H1 (cell line): ENCODE measurements around the gene SLK. TPM values are rescaled to one million over a fixed set of nuclear protein-coding genes. Genes with fewer than 3 reads are reported as not detected.

Source experiments
- CTCF ChIA-PET: fragments of 300-600 bp; sonication (Branson Sonifier 250); formaldehyde crosslinking; loops from one replicate; lab custom pipeline; 2021; ENCODE audit not compliant: partially characterized antibody; lab: Charles Lee
- POLR2A ChIA-PET: fragments of 300-600 bp; sonication (Branson Sonifier 250); formaldehyde crosslinking; loops from one replicate; lab custom pipeline; 2021; ENCODE audit warnings: inconsistent platforms; ENCODE audit not compliant: partially characterized antibody; lab: Charles Lee
- DNase-seq, 2 experiments: peaks; one replicate each; pipeline versions ENCODE4 v3.0.0 to v3.0.0-alpha.2; 2010 to 2022; ENCODE audit warnings: low spot score in 2 of 2, low read depth in 1 of 2, mixed read lengths in 1 of 2
- FAIRE-seq: peaks from 2 replicates; lab custom pipeline; 2011; peaks lifted over from hg19 to GRCh38; lab: Jason Lieb, UNC
- H2AFZ ChIP-seq: 2 replicates; pipeline ENCODE4 v1.8.1; 2012; ENCODE audit warnings: low read length, inconsistent platforms
- H2AK5ac ChIP-seq: 2 replicates; pipeline ENCODE4 v1.6.1; 2013; ENCODE audit warnings: low read depth, low read length
- H2BK120ac ChIP-seq: replicated peaks from 2 replicates; pipeline ENCODE3; 2013; ENCODE audit warnings: low read depth, low read length, inconsistent platforms
- H2BK12ac ChIP-seq: 2 replicates; pipeline ENCODE4 v1.6.1; 2013; ENCODE audit warnings: low read depth, low read length
- H2BK15ac ChIP-seq: 2 replicates; pipeline ENCODE4 v1.6.1; 2013; ENCODE audit warnings: low read length
- H2BK20ac ChIP-seq: 2 replicates; pipeline ENCODE4 v1.6.1; 2013; ENCODE audit warnings: low read length
- H2BK5ac ChIP-seq: 2 replicates; pipeline ENCODE4 v1.6.1; 2013; ENCODE audit warnings: low read depth, low read length
- H3K14ac ChIP-seq: 2 replicates; pipeline ENCODE4 v1.6.1; 2013; ENCODE audit warnings: inconsistent platforms; ENCODE audit not compliant: insufficient read length
- H3K18ac ChIP-seq: 2 replicates; pipeline ENCODE4 v1.6.1; 2013; ENCODE audit warnings: low read length; ENCODE audit errors: extremely low read depth
- H3K23ac ChIP-seq: 2 replicates; pipeline ENCODE4 v1.6.1; 2013; ENCODE audit warnings: inconsistent platforms; ENCODE audit not compliant: insufficient read length
- H3K23me2 ChIP-seq: 2 replicates; pipeline ENCODE4 v1.6.1; 2013; ENCODE audit warnings: low read depth, low read length
- H3K27ac ChIP-seq: 2 replicates; pipeline ENCODE4 v1.6.1; 2011; ENCODE audit warnings: low read depth, low read length, inconsistent platforms
- H3K27me3 ChIP-seq, 4 experiments: replicated peaks in 1 of 4; 1 replicate in 1 of 4; 2 replicates in 3 of 4; pipeline versions ENCODE4 v1.6.1 to v1.8.1; 2011 to 2013; ENCODE audit warnings: low read length in 3 of 4, mild to moderate bottlenecking in 3 of 4, inconsistent platforms in 2 of 4, mixed read lengths in 2 of 4, moderate library complexity in 1 of 4; ENCODE audit not compliant: control insufficient read depth in 3 of 4, insufficient read depth in 3 of 4; ENCODE audit errors: extremely low read depth in 1 of 4
- H3K36me3 ChIP-seq, 4 experiments: 2 replicates each; pipeline versions ENCODE4 v1.6.1 to v1.8.1; 2011 to 2013; ENCODE audit warnings: mild to moderate bottlenecking in 4 of 4, low read length in 3 of 4, moderate library complexity in 2 of 4, control low read depth in 1 of 4, inconsistent platforms in 1 of 4; ENCODE audit not compliant: insufficient read depth in 4 of 4, control insufficient read depth in 2 of 4
- H3K4ac ChIP-seq: replicated peaks from 2 replicates; pipeline ENCODE3; 2013; ENCODE audit warnings: low read length, low read depth, mixed read lengths, inconsistent platforms; ENCODE audit not compliant: insufficient read length
- H3K4me1 ChIP-seq, 4 experiments: replicated peaks in 1 of 4; 1 replicate in 1 of 4; 2 replicates in 3 of 4; pipeline versions ENCODE4 v1.6.1 to v1.8.1; 2011 to 2013; ENCODE audit warnings: low read length in 3 of 4, inconsistent platforms in 2 of 4, mixed read lengths in 1 of 4; ENCODE audit not compliant: insufficient read depth in 4 of 4, control insufficient read depth in 3 of 4
- H3K4me2 ChIP-seq, 2 experiments: 2 replicates each; pipeline versions ENCODE4 v1.6.1 to v1.8.1; 2011 to 2013; ENCODE audit warnings: low read depth in 2 of 2, low read length in 2 of 2, control low read depth in 1 of 2, inconsistent platforms in 1 of 2, mild to moderate bottlenecking in 1 of 2; ENCODE audit not compliant: insufficient read depth in 1 of 2
- H3K4me3 ChIP-seq, 4 experiments: fragments of 200-600, 300-600 bp in 1 of 4; sonication (generic), shearing (Covaris generic), sonication (Bioruptor Twin) in 1 of 4; 2 replicates each; pipeline versions ENCODE4 v1.5.1 to v1.8.1; 2011 to 2016; ENCODE audit warnings: low read length in 4 of 4, low read depth in 3 of 4, control low read depth in 2 of 4, inconsistent platforms in 2 of 4, mild to moderate bottlenecking in 2 of 4, mixed read lengths in 1 of 4, moderate library complexity in 1 of 4; ENCODE audit not compliant: insufficient read depth in 2 of 4; ENCODE audit errors: extremely low read depth in 1 of 4
- H3K56ac ChIP-seq: replicated peaks from 2 replicates; pipeline ENCODE3; 2013; ENCODE audit warnings: low read depth, mild to moderate bottlenecking, mixed read lengths, low read length, inconsistent platforms; ENCODE audit not compliant: insufficient read length
- H3K79me1 ChIP-seq: 2 replicates; pipeline ENCODE4 v1.6.1; 2013; ENCODE audit warnings: low read depth, low read length, control low read depth
- H3K79me2 ChIP-seq, 2 experiments: 2 replicates each; pipeline versions ENCODE4 v1.6.1 to v1.8.1; 2012 to 2013; ENCODE audit warnings: low read length in 2 of 2, mild to moderate bottlenecking in 2 of 2, inconsistent platforms in 1 of 2; ENCODE audit not compliant: insufficient read depth in 2 of 2, control insufficient read depth in 1 of 2
- H3K9ac ChIP-seq, 4 experiments: replicated peaks in 1 of 4; 1 replicate in 1 of 4; 2 replicates in 3 of 4; pipeline versions ENCODE4 v1.6.1 to v1.8.1; 2011 to 2013; ENCODE audit warnings: low read depth in 3 of 4, low read length in 3 of 4, control low read depth in 2 of 4, mild to moderate bottlenecking in 2 of 4, moderate library complexity in 2 of 4, inconsistent platforms in 1 of 4; ENCODE audit errors: extremely low read depth in 1 of 4
- H3K9me3 ChIP-seq, 2 experiments: 2 replicates each; pipeline versions ENCODE4 v1.6.1 to v1.8.1; 2012 to 2013; ENCODE audit warnings: mild to moderate bottlenecking in 2 of 2, moderate library complexity in 2 of 2, control low read depth in 1 of 2, inconsistent platforms in 1 of 2, low read depth in 1 of 2, low read length in 1 of 2, mixed read lengths in 1 of 2; ENCODE audit not compliant: insufficient read depth in 2 of 2
- H4K20me1 ChIP-seq, 2 experiments: replicated peaks in 1 of 2; 2 replicates each; pipeline versions ENCODE3 to v1.8.1; 2011 to 2013; ENCODE audit warnings: inconsistent platforms in 2 of 2, low read length in 2 of 2, mild to moderate bottlenecking in 1 of 2; ENCODE audit not compliant: insufficient read depth in 2 of 2, control insufficient read depth in 1 of 2
- H4K5ac ChIP-seq: 2 replicates; pipeline ENCODE4 v1.6.1; 2013; ENCODE audit warnings: low read length, low read depth, mixed read lengths, inconsistent platforms; ENCODE audit not compliant: insufficient read length
- H4K8ac ChIP-seq: 2 replicates; pipeline ENCODE4 v1.8.0; 2013; ENCODE audit warnings: mild to moderate bottlenecking, moderate library complexity, low read length, inconsistent platforms; ENCODE audit not compliant: insufficient read depth; ENCODE audit errors: extremely low read depth
- H4K91ac ChIP-seq: replicated peaks from 2 replicates; pipeline ENCODE3; 2013; ENCODE audit warnings: low read length, mixed read lengths, inconsistent platforms; ENCODE audit not compliant: insufficient read length
- ASH2L ChIP-seq: fragments of 200-600, 300-600 bp; sonication (generic); IDR thresholded peaks from one replicate; pipeline ENCODE4 v1.7.1; 2017; ENCODE audit warnings: low read length
- CEBPB ChIP-seq: IDR thresholded peaks from 2 replicates; pipeline ENCODE4 v1.6.1; 2012; ENCODE audit warnings: low read depth, low read length
- CTBP2 ChIP-seq: IDR thresholded peaks from 2 replicates; pipeline ENCODE4 v1.7.0; 2011; ENCODE audit warnings: borderline replicate concordance, mild to moderate bottlenecking, moderate library complexity, mixed read lengths, low read length; ENCODE audit not compliant: insufficient read depth, insufficient read length
- JUN ChIP-seq: IDR thresholded peaks from 2 replicates; pipeline ENCODE4 v1.6.1; 2011; ENCODE audit warnings: low read depth, mild to moderate bottlenecking, improper control_type of control experiment, low read length
- RBBP5 ChIP-seq: IDR thresholded peaks from 2 replicates; pipeline ENCODE4 v1.7.1; 2012; ENCODE audit warnings: low read depth, mild to moderate bottlenecking, inconsistent platforms, low read length, moderate library complexity, borderline replicate concordance
- SP1 ChIP-seq: IDR thresholded peaks from 2 replicates; pipeline ENCODE4 v1.6.1; 2011; ENCODE audit warnings: low read depth, low read length
- TAF7 ChIP-seq: optimal IDR thresholded peaks from 2 replicates; pipeline ENCODE3; 2011; ENCODE audit warnings: low read depth, mild to moderate bottlenecking, inconsistent platforms, low read length, moderate library complexity, borderline replicate concordance
- WGBS, 2 experiments: shearing (Covaris generic) in 1 of 2; methylation state at CpG; one replicate each; pipeline versions ENCODE4 v1.1.6 to v1.1.7; 2013 to 2015; ENCODE audit warnings: low lambda C conversion rate in 2 of 2, mixed read lengths in 2 of 2, inconsistent platforms in 1 of 2, low coverage in 1 of 2, missing lambda C conversion rate in 1 of 2; ENCODE audit not compliant: insufficient replicate concordance in 2 of 2, insufficient coverage in 1 of 2, insufficient read length in 1 of 2; ENCODE audit errors: extremely low coverage in 1 of 2, missing lambda C conversion rate in 1 of 2; 5-methylcytosine and 5-hydroxymethylcytosine counted together
- polyA plus RNA-seq, 7 experiments: library from polyadenylated mRNA; depleted of rRNA in 3 of 7; stranded (reverse) in 5 of 7; unstranded in 2 of 7; fragments of >200 nt in 5 of 7; fragments of 200-250 nt in 2 of 7; gene quantifications; 1 replicate in 5 of 7; 2 replicates in 1 of 7; 4 replicates in 1 of 7; pipeline versions ENCODE4 v1.2.1 to v1.2.3, GENCODE V29; 2011 to 2013; ENCODE audit warnings: missing spikeins in 2 of 7, mixed read lengths in 2 of 7
- total RNA-seq: library from RNA; stranded (reverse); fragmentation: NEBNext Ultra II Directional; extraction: Animal tissue kit (Norgen Biotek cat#: 25700); gene quantifications from 2 replicates; pipeline ENCODE4 v1.2.1, GENCODE V29; 2021
- TF ChIP-seq, protein P1 (sequence below): IDR thresholded peaks from 2 replicates; pipeline ENCODE4 v1.6.1; 2012; ENCODE audit warnings: inconsistent platforms

The SLK gene
- total and polyA plus RNA-seq, 2 of the 8 experiments (the other 6 are each of a cell fraction or from before 2014, with no cell fraction given): 2.7 to 18.3 TPM

DNA sequence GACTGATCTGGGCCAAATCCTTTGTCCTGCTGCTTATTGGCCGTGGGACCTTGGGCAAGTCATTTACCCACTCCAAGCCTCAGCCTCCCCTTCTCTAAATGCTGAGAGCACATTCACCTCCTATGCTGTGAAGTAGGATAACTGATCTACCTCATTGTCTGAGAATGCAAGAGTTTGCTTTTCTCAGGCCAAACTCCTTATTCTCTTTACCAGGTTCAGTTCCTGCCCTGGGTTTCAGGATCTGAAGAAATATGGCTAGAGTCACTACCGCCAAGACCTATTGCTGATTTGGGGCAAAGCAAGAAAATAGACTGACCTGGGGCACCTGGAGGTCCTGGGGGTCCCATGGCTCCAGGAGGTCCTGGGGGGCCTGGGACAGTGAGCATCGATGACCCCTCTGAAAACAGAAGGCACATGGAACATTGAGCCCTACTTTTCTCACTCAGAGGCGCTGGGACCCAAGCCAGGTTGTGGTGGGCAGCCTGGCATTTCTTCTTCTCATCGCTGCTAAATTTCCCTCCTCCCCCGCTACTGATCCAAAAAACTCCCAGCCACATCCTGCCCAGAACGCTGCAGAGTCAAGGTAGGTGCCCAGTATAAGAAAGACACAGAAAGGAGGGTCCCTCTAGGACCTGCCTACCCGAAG is 76.4 kb downstream of the SLK start:
- H3K27me3 ChIP-seq: no peaks in the 10 kb centered on the region
- H3K9ac ChIP-seq: no peak overlapping the region
- no peaks in the 10 kb centered on the region for H4K20me1 ChIP-seq
- H3K18ac ChIP-seq: no peak overlapping the region
- CTCF ChIA-PET: interaction anchor here (1.0 to 2.4 kb wide), 3 partner anchors 15 to 256 kb away, joined by 3 to 8 read pairs (median 4); no protein-coding TSS in a partner anchor
- FAIRE-seq (no peak), DNase-seq (no peak)
- H4K91ac ChIP-seq: no peak overlapping the region
- H2BK5ac ChIP-seq: no peak overlapping the region
- no peaks in the 10 kb centered on the region for H3K79me1 ChIP-seq
- no peak overlapping the region for H3K56ac ChIP-seq
- POLR2A ChIA-PET: interaction anchor here (1.0 kb wide), 1 partner anchor 9 kb away, joined by 4 read pairs; no protein-coding TSS in a partner anchor
- H3K9me3 ChIP-seq: no peaks in the 10 kb centered on the region
- H4K5ac ChIP-seq: no peak overlapping the region
- no peaks in the 10 kb centered on the region for H3K79me2 ChIP-seq
- H3K4me1 ChIP-seq: peaks cover 0 to 4% (median 2%) of the 10 kb centered on the region in 4 experiments; a peak in 3 of 7 replicates
- H2BK12ac ChIP-seq: no peak overlapping the region
- no peak overlapping the region for H3K27ac ChIP-seq
- H3K4me3 ChIP-seq: no peak overlapping the region
- peaks cover 3% of the 10 kb centered on the region; the same call in 1 of the 2 replicates for H3K23me2 ChIP-seq
- no peak overlapping the region for H2BK120ac ChIP-seq
- H3K23ac ChIP-seq: no peak overlapping the region
- no peaks in the 10 kb centered on the region for H3K36me3 ChIP-seq
- no peak overlapping the region for H3K4ac ChIP-seq
- no peak overlapping the region for H2AK5ac ChIP-seq
- no peak overlapping the region for H2BK15ac ChIP-seq
- no peak overlapping the region for H2AFZ ChIP-seq
- no peak overlapping the region for H3K14ac ChIP-seq
- no peak overlapping the region for H2BK20ac ChIP-seq
- 83% methylated on average over 8 of the region's 8 CpGs; no CpG with 5 or more reads in 1 of the 2 experiments for WGBS, 2 experiments
- TF ChIP-seq CEBPB (no peak), TAF7 (no peak), CTBP2 (no peak), SP1 (no peak), RBBP5 (no peak), JUN (no peak), ASH2L (no peak)
- TF ChIP-seq, protein P1, sequence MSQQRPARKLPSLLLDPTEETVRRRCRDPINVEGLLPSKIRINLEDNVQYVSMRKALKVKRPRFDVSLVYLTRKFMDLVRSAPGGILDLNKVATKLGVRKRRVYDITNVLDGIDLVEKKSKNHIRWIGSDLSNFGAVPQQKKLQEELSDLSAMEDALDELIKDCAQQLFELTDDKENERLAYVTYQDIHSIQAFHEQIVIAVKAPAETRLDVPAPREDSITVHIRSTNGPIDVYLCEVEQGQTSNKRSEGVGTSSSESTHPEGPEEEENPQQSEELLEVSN: no peak
- H3K4me2 ChIP-seq: no peak overlapping the region
- no peak overlapping the region for H4K8ac ChIP-seq
